Left forelimb (tissue), 1 donor: Measurements from ENCODE around the gene KRT8.
"Not testable (repeated sequence)": the region's sequence is repeated elsewhere in the genome, so short reads cannot be mapped to it uniquely, and the experiment has no call there.

Experiments
- DNase-seq: peaks from one replicate; pipeline ENCODE4 v3.0.0-alpha.2; 2018; ENCODE audit warnings: low spot score

Gene KRT8

GRCh38 chr12:52901715-52902541 lies 2.9 kb downstream of the KRT8 start:
- DNase-seq: no peak

- no peak for DNase-seq
These were observed 3.8 kb downstream of the KRT8 start for GRCh38 chr12:52900896-52901714.

- DNase-seq: no peak
These were observed 4.5 kb downstream of the KRT8 start for GRCh38 chr12:52900166-52900895.

- DNase-seq: no peak
These were observed 5.4 kb downstream of the KRT8 start for GRCh38 chr12:52899338-52900035.

DNA sequence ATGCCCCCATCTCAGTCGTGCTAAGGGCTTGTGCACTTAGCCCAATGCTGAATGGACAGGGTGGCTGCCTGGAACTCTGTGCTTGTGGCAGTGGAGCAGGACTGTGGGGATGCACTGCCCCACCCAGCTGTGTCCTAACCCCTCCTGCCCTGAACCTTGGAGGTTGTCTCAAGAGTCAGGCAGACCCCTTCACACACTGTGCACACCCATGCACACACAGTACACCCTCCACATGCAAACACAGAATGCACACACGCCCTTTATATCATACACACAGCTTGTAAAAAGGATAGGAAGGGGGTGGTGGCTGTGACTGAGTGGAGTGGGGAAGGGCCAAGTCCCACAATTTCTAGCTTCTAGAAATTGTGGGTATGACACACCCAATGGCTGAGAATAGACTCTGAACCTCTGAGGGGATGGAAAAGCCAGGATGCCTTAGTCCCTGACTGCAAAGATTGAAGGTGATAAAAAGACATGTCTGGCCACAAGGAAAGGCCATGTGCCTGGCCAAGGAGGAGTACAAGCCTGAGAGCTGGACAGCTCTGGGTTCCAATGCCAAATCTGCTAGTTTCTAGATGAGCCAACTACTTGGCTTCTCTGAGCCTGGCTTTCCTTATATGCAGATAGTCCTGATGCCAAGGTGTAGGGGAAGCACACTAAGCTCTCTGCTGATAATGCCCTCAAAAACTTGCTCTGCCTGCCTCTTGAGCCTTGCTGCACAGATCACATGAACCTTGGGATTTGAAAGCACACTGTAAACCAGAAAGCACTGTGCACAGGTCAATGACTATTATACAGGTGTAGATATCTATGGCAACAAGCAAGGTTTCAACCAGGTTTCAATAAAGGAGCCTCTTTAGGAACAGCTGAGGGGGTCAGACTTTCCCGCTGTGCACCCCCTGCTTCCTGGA lies 8.4 kb downstream of the KRT8 start:
- no peak for DNase-seq

- DNase-seq: no peak
These were observed 9.1 kb downstream of the KRT8 start for GRCh38 chr12:52895726-52896189.

GRCh38 chr12:52892974-52893373 lies 11.9 kb downstream of the KRT8 start:
- no peak for DNase-seq

GRCh38 chr12:52892207-52892852 lies 12.5 kb downstream of the KRT8 start:
- DNase-seq: no peak

GRCh38 chr12:52891044-52891443 lies 13.8 kb downstream of the KRT8 start:
- DNase-seq: no peak

GRCh38 chr12:52890417-52890816 lies 14.5 kb downstream of the KRT8 start:
- DNase-seq: no peak

DNA sequence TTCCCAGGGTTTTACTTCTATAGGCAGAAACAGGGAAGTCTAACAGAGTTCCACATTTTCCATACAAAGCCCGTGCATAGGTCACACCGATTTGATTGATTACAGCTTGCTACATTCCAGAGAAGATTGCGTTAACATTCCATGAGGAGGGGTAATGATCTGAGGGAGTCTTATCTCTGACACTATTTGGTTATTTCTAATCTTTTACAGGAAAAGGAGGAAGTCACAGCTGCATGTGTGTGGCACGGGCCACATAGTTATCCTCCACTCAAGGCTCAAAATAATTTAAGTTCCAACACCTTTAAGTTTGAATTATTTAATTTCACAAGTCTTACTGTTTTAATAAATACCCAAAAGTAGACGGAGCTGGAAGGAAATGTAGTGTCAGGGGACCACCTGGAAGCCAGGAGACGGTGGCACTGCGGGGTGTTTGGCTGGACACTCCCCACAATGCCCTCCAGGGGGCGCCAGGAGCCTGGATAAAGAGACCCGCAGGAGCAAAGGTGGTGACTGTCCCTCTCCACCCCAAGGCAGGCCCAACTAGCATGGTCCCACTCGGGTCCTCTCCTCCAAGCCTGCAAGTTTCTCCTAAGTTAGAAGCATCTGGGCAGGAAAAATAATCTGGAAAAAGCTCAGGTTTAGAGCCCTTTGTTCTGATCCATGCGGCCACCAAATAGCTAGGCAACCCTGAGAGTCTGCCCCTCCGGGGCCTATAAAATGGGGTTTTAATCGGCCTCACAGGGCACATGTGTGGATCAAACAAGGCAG lies 20.2 kb downstream of the KRT8 start:
- DNase-seq: no peak

GRCh38 chr12:52880499-52880898 lies 24.4 kb downstream of the KRT8 start:
- DNase-seq: not testable (repeated sequence)

DNA sequence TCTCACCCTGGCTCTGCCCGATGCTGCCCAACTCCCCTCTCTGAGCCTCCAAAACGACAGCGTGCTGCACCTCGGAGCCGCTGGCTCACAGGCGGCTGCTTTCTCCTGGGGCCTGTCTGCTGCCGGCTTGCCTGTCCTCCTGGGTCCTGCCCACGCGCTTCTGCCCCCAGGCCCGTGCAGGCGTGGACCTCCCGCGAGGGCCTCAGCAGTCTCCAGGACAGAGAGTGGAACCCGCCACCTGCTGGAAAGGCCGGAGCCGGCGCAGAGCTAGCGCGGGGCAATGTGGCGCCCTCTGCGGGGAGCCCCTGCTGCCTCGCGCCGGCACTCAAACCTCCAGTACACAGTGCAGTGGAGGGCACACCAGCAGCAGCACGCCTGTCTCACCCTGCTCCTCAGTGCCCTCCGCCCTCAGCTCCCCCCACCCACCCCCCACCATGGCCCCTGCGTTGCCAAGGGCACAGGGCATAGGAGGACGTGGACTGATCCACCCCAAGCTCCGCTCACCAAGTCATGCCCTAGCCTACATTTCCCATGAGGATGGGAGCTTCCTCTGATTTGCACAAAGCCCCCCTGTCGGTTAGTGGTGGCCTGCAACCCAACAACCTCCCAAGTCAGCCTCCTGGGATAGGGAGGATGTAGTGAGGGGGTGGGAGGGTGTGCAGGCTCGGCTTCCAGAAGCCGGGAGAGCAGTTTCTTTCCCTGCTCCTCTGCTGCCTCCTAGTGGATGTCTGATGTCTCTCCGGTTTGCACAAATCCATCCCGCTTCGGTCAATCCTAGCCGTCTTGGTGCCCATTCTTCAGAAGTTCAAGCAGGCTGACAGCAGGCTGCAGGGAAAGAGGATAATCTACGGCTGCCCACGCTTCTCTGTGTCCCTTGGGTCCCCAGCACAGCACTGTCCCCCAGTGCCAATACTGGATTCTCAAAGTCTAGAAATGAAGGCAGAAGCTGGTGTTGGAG lies 25.2 kb downstream of the KRT8 start:
- peak; percentile 80 for DNase-seq

DNA sequence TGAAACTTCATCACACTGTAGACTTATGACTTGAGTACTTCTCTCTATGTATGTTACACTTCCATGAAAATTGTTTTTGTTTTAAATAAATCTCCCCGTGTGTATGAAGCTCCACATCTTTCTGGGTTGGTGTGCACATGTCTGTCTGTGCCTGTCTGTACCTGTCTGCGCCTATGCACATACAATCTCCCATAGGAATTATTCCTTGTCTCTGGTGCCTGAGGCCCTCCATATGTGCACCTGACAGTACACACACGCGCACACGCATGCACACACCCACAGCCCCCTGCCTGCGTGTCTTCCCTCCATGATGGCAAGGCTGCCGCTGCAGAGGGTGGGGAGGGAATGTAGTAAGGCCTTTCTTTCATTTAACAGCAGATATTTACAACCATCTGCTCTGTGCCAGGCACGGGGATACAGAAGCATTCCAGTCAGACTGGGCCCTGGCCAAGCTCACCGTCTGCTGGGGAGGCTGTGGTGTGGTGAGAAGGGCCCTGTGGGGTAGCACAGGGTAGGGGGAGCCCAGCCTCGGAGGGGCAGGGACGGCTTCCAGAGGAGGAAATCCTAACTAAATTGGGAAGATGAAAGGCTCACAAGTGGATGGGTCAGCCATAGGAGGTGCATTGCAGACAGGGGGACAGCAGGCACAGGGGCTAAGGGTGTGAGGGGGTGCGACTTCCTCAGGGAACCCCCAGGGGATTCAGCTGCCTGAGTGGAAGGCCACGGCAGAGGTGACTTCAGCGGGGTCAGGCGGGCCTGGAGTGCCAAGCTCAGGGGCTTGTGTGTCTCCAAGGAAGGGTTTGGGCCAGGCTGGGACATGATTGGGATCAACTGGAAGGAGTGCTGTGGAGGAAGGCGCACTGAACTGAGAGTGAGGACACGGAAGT lies 26.1 kb downstream of the KRT8 start:
- DNase-seq: no peak

- no peak for DNase-seq
These were observed 27.6 kb downstream of the KRT8 start for GRCh38 chr12:52877242-52877641.

DNA sequence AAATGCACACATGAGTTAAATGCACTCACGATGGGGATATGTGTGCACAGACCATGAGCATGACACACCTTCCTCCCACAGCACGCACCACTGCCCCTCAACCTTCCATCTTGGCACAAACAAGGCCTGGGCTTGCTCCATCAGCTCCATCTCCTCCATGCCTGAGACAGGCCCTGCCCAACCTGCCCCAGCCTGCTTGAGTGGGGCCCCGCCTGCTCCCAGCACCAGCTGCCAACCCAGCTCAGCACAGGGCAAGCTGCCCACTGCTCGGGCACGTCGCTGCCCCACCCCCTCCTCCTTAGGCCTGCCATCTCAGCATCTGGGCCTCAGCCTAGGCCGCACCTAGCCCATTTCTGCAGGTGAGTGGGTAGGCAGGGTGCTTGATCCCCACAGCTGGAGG lies 28.5 kb downstream of the KRT8 start:
- no peak for DNase-seq
